ENCODE data around the gene CCNI.
A peak's percentile ranks its signal among the peaks of the same experiment; 100 is the strongest.
"Not testable (repeated sequence)": the region's sequence is repeated elsewhere in the genome, so short reads cannot be mapped to it uniquely, and the experiment has no call there.

Gene CCNI

DNA sequence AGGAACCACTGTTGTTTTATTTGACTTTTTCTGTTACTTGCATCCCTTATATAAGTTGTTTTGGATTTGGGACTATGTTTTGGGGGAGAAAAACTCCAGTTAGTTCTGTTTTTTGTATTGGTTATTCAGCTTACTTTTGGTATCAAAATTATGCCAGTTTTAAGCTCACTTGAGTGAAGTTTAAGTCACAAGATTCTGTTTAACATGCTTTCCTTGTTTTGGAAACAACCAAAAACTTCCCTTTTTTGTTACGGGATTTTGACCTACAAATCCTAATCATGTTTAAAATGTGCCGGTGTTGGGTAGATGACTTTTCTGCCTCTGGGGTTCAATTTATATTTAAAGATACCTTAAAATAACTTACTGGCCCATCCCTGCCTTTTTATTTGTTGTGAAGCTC, 36.0 kb downstream of the CCNI start:
- no peak for DNase-seq (ENCODE audit: low spot score)

- DNase-seq (ENCODE audit: low spot score) = no peak
These were observed 38.1 kb downstream of the CCNI start for GRCh38 chr4:77037736-77038135.

DNA sequence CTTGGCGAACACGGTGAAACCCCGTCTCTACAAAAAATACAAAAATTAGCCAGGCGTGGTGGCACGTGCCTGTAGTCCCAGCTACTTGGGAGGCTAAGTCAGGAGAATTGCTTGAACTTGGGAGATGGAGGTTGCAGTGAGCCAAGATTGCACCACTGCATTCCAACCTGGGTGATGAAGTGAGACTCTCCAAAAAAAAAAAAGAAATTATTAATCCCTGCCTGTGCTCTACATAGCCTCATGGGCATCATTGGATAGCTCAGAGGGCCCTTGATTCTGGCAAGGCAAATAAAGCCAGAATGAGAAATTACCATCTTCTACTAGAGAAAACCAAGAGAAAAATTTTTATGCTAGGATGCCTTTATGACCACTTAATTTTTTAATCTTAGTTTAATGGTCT, 38.6 kb downstream of the CCNI start:
- not testable (repeated sequence) for DNase-seq (ENCODE audit: low spot score)

DNA sequence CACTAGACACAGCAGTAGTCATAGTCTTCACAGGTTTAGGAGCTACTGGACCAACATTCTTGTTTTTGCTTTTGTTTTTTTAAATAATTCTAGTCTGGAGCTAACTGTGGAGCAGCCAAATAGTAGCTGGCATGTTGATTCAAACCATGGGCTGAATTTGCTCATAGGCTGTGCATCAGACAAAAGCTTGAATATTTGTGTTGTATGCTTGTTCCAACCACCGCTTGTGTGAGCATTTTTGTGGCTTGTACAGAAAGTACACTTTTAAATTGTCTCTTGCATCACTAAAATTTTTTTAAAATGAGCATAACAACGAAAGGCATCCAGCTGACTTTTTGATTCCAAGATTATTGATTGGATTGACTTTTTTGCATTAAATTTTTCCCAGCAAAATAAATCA, 39.6 kb downstream of the CCNI start:
- DNase-seq (ENCODE audit: low spot score) = no peak

DNA sequence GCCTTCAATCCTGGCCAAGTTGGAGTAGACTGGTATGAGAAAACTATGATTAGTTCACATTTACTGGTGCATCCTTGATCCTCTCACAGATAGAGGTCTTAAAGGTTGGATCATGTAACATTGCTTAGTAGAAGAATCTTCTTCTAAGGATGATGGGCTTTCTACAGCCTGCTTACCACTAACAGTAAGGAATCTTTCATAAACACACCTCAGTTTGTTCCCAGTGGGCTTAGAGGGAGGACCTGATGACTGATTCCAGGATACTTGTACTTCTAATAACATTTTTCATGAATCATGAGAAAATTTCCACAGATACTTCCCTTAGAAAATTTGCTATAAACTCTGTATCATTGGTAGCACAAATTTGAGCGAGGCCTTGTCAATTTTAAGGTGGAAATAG, 40.6 kb downstream of the CCNI start:
- DNase-seq (ENCODE audit: low spot score) = no peak

DNA sequence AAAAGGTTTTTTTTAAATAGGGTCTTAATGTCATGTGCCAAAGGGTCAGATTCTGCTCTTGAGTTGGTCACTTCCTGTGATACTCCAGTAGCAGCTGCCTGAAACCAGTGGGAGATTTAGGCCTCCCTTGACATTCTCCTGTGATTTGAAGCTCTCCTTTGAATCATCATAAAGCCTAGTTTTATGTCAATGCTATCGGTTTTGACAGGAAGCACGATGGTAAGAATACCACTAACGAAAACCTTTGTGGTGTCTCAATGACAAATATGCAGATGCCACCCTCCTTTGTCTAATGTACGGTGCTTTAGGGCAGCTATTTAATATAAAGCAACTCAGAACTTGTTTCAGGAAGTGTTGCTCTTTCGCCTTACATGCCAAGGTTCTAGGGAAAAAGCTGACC, 44.2 kb downstream of the CCNI start:
- DNase-seq (ENCODE audit: low spot score) = no peak

DNA sequence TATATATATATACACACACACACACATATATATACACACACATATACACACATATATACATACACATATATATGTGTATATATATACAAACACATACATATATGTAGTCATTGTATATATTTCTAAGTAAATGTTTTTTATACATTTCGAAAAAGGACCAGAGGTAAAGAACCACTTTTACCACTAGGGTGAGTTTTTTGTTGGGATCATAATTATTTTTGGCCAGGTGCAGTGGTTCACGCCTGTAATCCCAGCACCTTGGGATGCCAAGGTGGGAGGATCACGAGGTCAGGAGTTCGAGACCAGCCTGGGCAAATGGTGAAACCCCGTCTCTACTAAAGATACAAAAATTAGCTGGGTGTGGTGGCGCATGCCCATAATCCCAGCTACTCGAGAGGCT, 46.0 kb downstream of the CCNI start:
- DNase-seq (ENCODE audit: low spot score) = not testable (repeated sequence)

DNA sequence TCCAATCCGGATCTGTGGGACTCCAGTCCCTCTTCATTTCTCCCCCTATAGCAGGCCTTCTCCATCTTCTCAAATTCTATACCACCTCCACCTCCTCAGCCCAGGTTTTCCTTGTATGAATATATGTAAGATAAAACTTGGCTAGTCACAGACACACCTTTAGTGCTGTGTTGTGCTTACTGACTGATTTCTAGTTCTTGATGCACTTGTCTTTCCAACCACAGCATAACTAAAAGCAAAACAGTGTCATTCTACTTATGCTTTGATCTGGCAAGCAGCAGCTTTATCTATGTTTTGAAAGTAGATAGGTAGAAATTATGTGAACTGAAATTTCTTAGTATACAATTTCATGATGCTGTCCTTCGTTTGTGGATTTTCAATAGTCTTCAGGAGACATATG, 47.5 kb downstream of the CCNI start:
- DNase-seq (ENCODE audit: low spot score) = no peak

GRCh38 chr4:77026322-77026704, 49.5 kb downstream of the CCNI start:
- no peak for DNase-seq (ENCODE audit: low spot score)

DNA sequence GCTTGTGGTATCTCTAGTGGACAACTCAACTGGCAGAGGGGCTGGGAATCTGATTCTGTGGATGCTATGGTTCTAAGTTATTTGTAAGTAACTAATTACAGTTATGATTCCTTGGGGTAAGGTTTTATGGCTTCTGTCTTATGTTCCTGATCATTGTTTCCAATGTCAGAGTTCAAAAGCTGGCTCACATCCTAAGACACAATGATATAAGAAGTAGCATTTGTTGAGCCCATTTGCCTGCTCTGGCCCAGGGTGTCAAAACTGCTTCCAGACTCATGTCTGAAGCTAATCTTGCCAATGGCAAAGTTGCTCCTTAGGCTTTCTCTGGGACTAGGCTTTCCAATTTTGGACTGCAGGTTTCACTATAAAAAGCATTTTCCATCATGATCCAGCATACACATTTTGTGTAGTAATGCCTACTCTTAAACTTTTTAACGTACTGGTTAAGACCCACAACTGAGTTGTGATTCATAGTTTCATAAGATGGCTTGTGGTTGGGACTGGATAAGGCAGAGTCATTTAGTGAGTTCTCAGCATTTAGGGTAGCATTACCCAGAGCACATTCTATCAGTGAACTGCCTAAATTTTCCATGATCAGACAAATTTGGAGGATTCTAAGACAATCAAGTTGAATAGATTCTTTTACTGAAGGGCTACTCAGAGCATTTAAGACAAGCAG, 50.0 kb downstream of the CCNI start:
- DNase-seq (ENCODE audit: low spot score) = no peak

DNA sequence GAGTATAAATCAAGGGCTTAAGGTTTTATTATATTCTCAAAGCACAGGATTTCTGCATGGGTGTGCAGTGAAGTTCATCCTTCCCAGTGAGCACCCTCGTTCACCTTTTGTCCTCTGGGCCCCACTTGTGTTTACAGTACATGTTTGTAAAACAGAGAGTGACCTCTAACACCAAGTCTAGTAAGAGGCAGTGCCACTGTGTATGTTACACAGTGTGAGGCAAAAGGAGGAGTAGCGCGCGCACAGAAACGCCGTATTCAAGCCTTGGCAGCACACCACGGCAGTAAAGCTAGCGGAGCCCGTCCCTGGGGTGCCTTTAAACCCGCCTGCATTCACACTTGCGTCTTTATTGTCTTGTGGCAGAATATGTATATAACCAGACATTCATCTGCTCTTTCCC, 51.9 kb downstream of the CCNI start:
- no peak for DNase-seq (ENCODE audit: low spot score)

- DNase-seq (ENCODE audit: low spot score) = no peak
These were observed 53.1 kb downstream of the CCNI start for GRCh38 chr4:77022560-77023179.

- no peak for DNase-seq (ENCODE audit: low spot score)
These were observed 54.1 kb downstream of the CCNI start for GRCh38 chr4:77021614-77022089.

GRCh38 chr4:77020017-77020416, 55.8 kb downstream of the CCNI start:
- no peak for DNase-seq (ENCODE audit: low spot score)

DNA sequence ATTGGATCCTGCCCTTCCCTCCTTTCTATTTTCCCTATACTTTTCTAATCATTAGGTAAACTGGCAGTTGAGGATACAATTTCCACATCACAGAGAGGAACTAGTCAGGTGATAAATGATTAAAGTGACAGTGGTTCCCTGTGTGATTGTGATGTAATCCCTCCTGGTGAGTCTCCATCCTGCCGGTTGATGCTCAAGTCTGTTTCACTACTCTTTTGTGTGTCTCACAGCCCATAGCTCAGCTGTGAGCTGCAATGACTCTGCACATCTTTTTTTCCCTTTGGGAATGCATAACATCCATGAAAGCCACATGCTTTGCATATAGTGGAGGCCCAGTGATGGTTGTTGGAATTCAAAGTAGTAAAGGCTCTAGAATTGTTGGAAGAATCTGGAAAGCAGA, 60.4 kb downstream of the CCNI start:
- no peak for DNase-seq (ENCODE audit: low spot score)

- DNase-seq (ENCODE audit: low spot score) = no peak
These were observed 61.5 kb downstream of the CCNI start for GRCh38 chr4:77014256-77014655.

DNA sequence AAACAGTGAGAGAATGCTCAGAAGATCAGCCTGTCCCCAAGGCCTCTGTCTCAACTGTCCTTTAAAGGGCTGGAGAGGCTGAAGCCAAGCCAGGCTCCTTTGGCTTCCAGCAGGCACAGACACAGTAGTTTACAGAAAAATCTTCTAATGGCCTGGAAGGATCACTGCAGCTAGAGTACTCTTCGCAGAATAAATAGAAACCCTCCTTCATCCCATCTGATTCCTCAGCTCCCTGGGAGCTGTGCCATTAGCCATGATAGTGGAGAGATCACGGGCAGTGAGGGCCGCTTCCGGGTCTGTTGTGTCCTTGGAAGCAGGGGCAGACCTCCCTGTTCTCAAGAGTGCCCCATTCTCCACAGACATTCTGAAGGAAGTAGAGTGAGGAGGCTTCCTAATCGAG, 63.1 kb downstream of the CCNI start:
- no peak for DNase-seq (ENCODE audit: low spot score)

- DNase-seq (ENCODE audit: low spot score) = peak; percentile 39
These were observed 64.9 kb downstream of the CCNI start for GRCh38 chr4:77010841-77011354.

- DNase-seq (ENCODE audit: low spot score) = no peak
These were observed 66.2 kb downstream of the CCNI start for GRCh38 chr4:77009511-77010115.

GRCh38 chr4:77007358-77008230, 68.2 kb downstream of the CCNI start:
- no peak for DNase-seq (ENCODE audit: low spot score)

GRCh38 chr4:77006753-77007353, 68.9 kb downstream of the CCNI start:
- DNase-seq (ENCODE audit: low spot score) = no peak

DNA sequence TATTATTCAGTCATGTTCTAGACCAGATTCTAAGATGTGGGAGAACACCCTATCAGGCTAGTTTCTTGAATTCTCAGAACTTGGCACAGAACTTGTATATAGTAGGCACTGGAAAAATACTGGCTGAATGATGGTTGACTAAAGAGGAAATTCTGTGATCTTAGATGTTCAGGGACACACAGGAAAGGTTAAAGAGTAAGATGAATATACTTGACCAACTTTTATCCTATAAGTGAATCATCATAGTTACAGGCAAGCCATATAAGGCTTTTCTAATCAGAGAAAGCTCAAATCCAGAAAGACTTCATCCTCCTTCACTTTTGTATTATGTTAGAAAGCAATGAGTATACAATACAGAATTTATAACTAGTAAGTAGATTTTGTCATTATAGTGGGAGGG, 72.4 kb downstream of the CCNI start:
- no peak for DNase-seq (ENCODE audit: low spot score)

All from SW480 (cell line).